Left renal pelvis (tissue), 4 donors: Measurements from ENCODE around the gene FHOD3. TPM values are rescaled to one million over a fixed set of nuclear protein-coding genes. Genes with fewer than 3 reads are reported as not detected.

Experiments
- DNase-seq, 4 donors: peaks; one replicate each; pipeline ENCODE4 v3.0.0-alpha.2; 2013; ENCODE audit warnings: low read depth in 4 of 4, low spot score in 3 of 4
- polyA plus RNA-seq, 4 donors: library from polyadenylated mRNA; unstranded; fragments of 120-200 nt; gene quantifications; one replicate each; pipeline ENCODE4 v1.2.1, GENCODE V29; 2013; ENCODE audit not compliant: insufficient read length in 4 of 4

The FHOD3 gene
- polyA plus RNA-seq, 4 donors: 4.3 to 40.3 (median 38.9) TPM

- no peak for DNase-seq
Measured at GRCh38 chr18:36403896-36404820, 106.6 kb downstream of the FHOD3 start.

- DNase-seq: no peak
Measured at GRCh38 chr18:36405611-36406010, 108.1 kb downstream of the FHOD3 start.

GRCh38 chr18:36406805-36407204 is 109.3 kb downstream of the FHOD3 start:
- no peak for DNase-seq

GRCh38 chr18:36408606-36409005 is 111.1 kb downstream of the FHOD3 start:
- DNase-seq: no peak

GRCh38 chr18:36409779-36410178 is 112.3 kb downstream of the FHOD3 start:
- no peak for DNase-seq

GRCh38 chr18:36410346-36410745 is 112.8 kb downstream of the FHOD3 start:
- no peak for DNase-seq

GRCh38 chr18:36411745-36412168 is 114.2 kb downstream of the FHOD3 start:
- no peak for DNase-seq

GRCh38 chr18:36412778-36413177 is 115.3 kb downstream of the FHOD3 start:
- DNase-seq: no peak

- DNase-seq: no peak
Measured at GRCh38 chr18:36415171-36415570, 117.7 kb downstream of the FHOD3 start.

- DNase-seq: no peak
Measured at GRCh38 chr18:36415625-36416024, 118.1 kb downstream of the FHOD3 start.

GRCh38 chr18:36419188-36419899 is 121.8 kb downstream of the FHOD3 start:
- DNase-seq: no peak

GRCh38 chr18:36419900-36420531 is 122.5 kb downstream of the FHOD3 start:
- no peak for DNase-seq

GRCh38 chr18:36420826-36421225 is 123.3 kb downstream of the FHOD3 start:
- no peak for DNase-seq

GRCh38 chr18:36424741-36425142 is 127.2 kb downstream of the FHOD3 start:
- no peak for DNase-seq

GRCh38 chr18:36427369-36427768 is 129.9 kb downstream of the FHOD3 start:
- DNase-seq: no peak

- no peak for DNase-seq
Measured at GRCh38 chr18:36427831-36428230, 130.3 kb downstream of the FHOD3 start.

- DNase-seq: no peak
Measured at GRCh38 chr18:36428431-36429029, 131.0 kb downstream of the FHOD3 start.

GRCh38 chr18:36432880-36433555 is 135.5 kb downstream of the FHOD3 start:
- DNase-seq: no peak

GRCh38 chr18:36436387-36436786 is 138.9 kb downstream of the FHOD3 start:
- no peak for DNase-seq

GRCh38 chr18:36440614-36441013 is 143.1 kb downstream of the FHOD3 start:
- DNase-seq: no peak
